HG02763 (cell line): ENCODE results near the gene CELSR3.

ENCODE experiments used
- ATAC-seq: cut with Tn5 transposase; IDR thresholded peaks from one replicate; pipeline ENCODE4 v1.9.1; 2021; ENCODE audit warnings: mild to moderate bottlenecking, moderate library complexity; ENCODE audit not compliant: unreplicated experiment

Gene CELSR3

DNA sequence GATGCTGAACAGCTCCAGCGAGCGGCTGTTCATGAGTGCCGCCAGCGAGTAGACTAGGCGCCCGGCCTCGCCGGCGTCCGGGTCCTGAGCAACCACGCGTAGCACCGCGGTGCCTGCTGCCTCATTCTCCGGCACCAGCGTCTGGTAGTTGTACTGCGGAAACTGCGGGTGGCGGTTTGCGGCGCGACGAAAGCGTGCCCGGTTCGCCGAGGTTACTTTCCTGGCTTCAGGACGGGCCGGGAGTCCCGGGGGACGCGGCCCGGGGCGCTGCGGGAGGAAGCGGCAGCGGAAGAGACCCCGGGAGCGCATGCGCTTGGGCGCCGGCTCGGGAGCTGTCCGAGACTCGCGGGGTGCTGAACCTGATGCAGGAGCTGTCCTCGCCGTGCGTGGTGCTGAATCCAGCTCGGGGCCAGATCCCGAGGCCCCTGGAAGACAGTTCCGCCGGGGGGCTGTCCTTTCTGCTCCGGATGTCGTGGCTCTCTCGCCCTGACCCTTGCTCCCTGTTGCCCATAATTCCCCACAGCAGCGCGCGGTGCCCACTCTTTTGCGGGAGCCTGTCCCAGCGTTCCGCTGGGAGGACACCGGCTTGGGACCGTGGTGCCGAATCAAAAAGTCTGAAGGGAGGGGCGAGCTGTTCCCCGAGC, 1.1 kb downstream of the CELSR3 start:
- ATAC-seq, result no peak

DNA sequence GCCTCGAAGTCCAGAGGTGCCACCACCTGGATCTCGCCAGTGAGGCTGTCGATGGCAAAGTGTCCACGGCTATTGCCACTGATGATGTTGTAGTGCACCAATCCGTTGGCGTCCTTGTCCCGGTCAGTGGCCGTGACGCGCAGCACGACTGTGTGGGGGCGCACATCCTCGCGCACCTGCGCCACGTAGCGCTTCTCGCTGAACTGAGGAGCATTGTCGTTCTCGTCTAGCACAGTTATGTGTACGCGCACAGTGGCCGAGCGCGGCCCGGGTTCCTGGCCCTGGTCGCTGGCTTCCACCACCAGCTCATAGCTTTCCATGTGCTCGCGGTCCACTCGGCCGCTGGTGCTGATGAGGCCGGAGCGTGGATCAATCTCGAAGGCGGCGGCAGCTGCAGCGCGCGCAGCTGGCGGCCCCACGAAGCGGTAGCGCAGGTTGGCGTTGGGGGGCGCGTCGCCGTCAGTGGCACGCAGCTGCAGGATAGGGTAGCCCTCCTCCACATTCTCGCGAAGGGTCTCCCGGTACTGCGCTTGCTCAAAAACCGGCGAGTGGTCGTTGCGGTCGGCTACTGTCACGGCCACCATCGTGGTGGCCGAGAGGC, 1.8 kb downstream of the CELSR3 start:
- ATAC-seq, result no peak

DNA sequence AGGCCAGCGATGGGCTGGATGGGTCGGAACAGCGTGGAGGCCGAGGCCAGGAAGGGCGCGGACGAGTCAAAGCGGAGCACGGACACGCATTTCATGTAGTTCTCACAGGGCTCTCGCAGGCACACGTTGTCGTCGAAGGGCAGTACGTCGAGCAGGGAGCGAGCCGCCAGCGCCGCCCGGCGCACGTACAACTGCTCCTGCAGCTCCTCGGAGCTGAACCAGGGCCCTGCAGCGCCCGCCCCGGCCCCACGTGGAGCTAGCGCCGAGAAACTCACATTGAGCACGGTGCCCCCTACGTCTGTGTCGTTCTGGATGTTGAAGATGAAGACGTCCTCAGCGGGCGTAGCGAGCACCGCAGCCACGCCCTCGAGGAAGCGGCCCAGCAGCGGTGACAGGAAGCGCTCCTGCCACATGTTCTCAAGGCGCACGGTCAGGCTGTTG, 5.8 kb downstream of the CELSR3 start:
- no peak for ATAC-seq

DNA sequence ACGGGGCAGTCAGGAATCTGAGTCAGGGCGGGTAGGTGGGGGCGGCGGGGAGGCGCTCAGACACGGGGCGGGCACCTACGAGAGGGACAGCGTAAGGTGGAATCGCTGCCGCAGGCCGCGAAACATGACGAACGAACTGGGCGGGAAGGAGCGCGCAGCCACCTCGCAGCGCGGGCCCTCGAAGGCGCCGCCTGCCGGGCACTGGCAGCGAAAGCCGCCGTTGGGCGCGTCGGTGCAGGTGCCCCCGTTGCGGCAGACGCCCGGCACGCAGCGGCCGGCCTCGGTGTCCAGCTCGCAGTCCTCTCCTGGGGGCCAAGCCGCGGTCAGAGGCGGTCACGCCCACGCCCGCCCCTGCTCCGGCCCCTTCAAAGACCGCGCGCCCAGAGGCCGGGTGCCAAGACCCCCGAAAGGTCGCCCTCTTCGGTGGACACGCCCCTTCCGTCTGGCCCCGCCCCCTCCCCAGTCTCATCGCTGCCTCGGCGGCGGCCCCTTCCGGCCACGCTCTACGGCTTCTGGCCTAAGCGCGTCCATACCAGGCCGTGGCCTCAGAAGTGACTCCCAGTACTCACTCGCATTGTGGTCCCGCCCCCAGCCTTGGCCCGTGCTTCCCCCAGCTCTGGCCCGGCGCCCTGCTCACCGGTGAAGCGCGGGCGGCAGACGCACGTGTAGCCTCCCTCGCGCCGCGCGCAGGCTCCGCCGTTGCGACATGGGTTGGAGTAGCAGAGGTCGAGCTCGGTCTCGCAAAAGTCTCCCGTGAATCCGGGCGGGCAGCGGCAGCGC, 6.4 kb downstream of the CELSR3 start:
- ATAC-seq, result no peak

DNA sequence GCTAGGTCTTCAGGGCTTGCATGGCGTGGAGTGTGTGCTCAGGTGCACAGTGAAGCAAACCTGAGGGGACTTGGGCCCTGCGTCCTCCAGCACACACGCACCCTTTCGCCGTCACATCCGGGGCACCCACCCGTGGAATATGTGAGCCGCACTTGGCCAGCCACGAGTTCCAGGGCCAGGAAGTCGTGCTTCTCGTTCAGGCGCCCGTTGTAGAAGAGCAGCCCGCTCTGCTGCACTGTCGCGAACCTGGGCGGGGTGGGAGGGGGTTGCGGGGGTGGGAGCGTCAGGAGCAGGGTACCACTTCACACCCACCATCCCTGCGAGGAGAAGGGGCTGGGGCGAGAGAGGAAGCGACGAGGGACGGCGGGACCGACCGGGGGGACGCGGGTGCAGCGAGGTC, 7.1 kb downstream of the CELSR3 start:
- no peak for ATAC-seq

DNA sequence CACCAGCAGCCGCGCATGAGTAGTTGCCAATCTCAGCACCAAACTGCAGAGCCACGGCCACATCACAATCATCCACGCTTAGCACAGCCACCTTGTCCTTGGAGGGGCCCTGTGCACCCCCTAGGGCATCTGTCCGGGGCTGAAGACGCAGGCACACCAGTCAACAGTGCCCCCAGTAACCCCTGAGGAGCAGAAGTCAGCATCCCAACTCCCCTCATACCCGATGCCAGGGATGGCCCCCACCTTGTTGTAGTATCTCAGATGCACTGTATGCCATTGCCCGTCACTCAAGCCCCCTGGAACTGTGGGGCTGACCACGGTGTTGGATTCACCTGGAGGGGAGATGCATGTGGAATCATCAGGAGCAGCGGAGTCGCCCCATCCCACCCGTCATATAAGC, 7.6 kb downstream of the CELSR3 start:
- no peak for ATAC-seq

DNA sequence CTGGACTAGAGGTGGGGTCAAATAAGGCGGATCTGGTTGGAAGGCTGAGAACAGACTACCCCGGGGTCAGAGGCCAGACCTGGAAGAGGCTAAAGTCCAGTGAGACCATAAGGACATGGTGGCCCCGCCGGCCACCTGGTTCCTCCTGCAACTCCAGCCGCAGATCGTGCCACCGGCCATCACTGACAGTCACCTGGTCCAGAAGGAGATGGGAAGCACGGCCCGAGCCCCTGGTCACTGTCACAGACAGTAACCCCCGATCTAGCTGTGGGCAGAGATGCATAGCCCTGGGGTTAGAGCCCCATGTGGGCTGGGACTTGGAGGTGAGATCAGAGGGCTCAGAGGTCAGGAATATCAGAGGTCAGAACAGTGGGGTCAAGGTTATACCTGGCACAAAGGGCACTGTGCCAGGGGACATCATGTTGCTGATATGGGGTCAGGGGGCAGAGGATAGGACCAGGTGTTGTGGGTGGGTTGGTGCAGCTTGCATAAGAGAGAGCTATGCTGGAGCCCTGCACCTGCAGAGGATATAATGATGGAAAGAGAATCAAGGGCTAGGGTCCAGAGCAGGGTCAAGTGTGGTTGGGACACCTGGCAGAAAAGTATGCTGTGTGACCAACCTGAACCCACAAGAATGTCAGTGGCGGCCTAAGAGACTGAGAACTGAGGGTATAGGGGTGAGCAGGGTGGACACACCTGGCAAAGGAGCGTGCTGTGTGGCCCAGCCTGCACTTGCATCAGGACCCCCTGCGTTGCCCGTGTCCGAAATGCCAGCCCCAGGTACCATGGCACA, 9.6 kb downstream of the CELSR3 start:
- no peak for ATAC-seq

DNA sequence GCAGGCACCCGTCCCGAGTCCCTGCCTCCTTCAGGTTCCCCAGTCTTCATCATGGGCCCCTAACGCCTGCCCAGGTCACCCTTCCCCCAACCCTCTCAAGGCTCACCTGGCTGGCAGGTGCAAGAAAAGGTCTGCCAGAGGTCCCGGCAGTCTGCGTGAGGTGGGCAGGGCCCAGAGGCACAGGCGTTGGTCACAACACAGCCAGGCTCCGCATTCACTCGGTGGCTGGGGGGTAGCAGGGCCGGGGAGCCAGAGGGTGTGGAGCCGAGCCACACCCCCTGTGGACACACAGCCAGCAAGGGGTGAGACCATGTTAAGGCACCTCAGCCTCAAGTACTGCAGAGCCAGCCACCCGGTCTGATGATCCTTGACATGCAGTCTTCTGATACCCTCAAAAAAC, 10.9 kb downstream of the CELSR3 start:
- ATAC-seq, result no peak

DNA sequence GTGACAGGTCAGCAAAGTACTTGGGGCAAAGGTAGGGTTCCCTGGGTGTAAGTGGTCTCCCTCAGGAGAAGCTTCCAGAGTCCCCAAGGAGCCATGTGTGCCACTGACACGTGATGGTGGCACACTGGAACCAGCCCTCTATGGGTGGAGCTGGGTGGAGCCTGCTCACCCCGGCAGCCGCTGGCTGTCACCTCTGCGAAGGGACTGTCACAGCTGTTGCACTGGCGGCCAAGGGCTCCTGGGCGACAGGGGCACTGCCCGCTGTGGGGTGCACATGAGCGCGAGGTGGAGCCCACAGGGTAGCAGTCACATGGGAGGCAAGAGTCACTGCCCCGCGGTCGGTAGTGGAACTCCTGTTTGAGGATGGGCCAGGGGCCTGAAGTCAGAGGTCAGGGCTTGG, 12.0 kb downstream of the CELSR3 start:
- no peak for ATAC-seq

DNA sequence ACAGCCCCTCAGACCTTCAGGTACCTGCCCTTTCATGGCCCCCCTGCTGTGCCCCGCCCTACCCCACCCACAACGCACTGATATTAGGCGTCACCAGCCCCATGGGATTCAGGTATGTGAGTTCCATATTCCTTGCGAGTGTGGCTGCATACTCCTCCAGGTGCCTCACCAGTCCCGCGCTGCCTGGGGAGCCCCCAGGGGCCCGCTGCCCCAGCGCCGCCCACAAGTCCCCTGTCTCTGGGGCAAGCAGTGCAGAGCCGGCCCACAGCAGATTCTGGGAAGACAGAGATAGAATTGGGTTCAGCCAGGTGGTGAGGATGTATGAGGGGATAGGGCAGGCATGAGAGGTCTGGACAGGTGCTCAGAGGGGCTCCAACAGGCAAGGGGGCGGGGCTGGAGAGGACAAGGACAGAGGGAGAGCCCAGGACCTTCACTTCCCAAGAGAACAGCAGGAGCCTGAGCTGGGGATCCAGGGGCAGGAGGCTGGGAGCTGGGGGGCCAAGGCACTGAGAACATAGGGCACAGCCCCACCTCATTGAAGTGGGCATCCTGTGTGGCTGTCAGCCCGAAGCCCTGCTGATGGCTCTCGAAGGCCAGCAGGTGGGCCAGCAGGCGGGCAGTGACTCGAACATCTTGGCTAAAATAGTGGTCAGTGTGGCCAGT, 14.4 kb downstream of the CELSR3 start:
- no peak for ATAC-seq

DNA sequence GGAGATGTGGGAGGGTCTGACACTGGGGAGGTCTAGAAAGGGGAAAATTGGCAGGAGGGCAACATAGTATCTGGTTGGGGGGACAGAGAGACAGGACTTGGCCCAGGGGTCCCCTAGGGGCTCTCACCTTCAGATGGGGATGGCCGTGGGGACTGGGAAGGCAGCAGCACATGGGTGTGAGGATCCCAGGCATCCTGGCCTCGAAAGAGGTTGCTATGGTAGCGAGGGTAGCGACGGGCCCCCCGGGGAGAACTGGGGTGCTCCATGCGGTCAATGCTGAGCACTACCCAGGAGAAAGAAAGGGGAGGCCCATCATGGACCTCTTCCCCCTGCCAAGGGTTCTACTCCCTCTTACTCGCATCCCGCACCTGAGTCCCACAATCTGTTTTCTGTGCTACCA, 15.0 kb downstream of the CELSR3 start:
- ATAC-seq, result no peak

DNA sequence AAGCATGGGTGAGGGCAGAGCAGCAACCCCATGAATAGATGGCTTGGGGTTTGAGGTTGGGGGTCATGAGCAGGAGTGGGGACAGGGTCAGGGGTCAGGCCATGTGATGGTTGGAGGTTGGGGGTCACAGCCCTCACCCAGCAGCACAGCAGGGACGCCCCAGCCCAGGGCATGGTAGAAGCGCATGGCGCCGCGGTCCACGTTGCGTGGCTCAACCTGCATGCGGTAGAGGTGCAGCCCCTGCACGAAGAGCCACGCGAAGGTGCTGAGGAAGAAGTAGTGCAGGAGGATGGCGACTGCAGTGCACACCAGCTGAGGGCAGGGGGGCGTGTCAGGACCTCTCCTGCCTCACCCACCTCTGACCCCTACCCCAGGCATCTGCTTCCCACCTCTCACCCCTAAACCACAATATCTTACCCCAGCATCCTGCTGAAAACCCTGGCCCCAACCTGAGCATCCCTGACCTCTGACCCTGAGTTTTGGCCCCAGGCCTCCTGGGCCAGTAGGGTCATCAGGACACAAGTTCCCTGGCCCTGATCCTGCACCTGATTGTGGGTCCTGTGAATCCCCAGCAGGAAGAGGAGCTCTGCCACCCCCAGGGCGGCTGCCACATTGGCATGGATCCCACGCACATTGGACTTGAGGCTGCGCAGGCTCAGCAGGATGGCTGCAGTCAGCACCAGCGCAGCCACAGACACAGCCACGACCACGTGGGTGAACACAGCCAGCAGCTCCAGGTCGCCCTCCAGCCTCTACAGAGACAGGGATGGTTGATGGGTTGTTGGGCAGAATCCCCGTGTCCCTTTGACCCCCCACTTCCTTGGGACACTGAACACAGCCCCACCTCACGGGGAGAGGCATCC, 17.6 kb downstream of the CELSR3 start:
- ATAC-seq, result no peak

DNA sequence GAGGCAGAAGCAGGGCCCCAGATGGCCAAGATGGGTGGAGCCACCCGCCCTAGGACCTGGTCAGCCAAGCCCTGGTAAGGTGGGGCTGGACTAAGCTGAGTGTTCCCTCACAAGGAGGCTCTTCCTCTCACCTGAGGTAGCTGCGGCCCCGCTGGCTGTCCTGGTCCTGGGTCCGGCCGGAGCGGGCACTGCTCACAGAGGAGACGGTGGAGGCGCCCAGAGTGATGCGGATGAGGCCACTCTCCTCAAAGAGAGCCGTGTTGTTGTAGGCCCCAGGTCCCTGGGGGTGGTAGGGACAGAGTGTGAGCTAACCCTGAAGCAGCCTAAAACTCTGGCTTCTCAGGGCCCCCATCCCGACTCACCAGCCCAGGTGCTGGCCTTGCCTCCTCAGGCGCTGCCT, 20.1 kb downstream of the CELSR3 start:
- no peak for ATAC-seq

DNA sequence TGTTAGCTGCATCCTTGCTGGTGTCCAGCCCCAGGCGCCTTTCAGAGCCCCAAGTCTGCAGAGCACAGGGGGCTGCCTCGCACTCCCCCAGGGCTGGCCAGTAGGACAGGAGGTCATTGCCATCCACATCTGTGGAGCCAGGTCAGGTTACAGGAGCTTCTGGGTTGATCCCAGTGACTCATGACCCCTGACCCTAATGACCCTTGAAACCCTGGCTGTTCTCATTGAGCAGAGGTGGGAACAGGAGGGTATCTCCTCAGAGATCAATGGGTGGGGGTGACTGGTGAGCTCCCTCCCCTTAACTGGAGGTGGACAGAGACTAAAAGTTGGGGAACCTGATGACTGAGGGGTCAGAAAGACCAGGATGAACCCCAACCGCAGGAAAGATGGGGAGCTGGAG, 21.3 kb downstream of the CELSR3 start:
- ATAC-seq, result no peak

DNA sequence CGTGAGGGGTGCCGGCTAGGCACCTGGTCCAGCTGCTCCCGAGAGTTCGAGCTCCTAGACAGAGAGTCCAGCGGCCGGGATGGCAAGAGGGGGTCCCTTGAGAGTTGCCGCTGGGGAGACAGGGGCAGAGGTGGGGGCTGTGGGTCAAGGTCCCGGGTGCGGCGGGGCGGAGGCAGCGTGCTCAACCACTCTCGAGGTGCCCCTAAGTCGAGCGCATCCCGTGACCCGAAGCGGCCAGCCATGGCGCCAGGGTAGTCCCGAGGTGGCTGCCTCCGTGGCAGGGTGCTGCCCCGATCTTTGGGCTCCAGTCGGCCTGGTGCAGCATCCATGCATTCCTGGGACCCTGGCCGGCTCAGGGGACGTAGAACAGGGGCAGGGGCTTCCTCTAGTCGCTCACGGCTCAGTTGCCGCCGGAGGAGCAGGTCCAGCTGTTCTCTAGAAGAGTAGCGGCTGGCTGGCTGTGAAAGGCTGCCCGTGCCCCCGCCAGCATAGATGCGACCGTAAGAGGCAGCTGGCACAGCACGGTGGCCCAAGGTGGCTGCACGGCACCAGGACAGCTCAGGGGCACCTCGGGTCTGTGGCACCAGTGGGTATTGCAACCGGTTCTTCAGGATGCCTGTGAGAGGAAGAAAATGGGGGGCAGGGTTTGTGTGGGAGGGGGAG, 22.6 kb downstream of the CELSR3 start:
- ATAC-seq, result no peak

DNA sequence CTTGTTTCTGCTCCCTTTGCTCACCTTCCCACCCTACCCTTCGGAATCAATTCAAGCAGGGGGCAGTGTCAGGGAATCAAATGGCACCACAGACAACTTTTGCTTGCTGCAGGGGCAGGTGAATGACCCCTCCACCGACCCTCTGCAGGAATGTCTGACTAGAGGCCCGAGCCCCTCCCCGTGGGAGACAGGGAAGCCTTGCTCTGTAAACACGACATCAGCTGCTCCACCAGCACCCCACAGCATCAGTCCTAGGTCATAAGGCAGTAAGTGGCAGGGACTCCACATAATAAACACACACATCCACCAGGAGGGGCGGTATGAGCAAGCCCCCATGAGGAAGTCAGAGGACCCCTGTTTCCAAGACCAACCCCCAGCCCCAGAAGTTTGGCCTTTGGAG, 25.4 kb downstream of the CELSR3 start:
- no peak for ATAC-seq

DNA sequence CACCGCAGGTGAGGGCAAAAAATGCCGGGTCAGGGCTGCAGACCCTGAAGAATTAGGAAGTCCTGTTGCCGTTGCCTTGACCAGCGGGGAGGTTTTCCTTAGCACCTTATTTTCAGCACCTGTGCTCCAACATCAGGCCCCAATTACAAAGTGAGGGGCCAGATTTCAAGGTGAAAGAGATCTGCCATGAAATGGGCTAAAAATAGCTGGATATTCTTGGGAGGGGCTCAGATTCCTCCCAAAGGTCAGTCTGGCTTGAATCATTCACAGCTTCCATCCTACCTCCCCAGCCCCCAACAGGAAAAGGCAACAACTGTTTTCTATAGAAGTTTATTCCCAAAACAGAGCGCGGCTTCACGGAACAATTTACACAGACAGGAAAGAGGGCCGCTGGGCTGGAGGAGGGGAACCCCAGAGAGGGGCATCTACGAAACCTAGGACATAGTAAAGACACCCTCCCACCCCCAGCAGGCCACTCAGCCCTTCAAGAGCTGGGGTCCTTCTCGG, 26.5 kb downstream of the CELSR3 start:
- no peak for ATAC-seq

DNA sequence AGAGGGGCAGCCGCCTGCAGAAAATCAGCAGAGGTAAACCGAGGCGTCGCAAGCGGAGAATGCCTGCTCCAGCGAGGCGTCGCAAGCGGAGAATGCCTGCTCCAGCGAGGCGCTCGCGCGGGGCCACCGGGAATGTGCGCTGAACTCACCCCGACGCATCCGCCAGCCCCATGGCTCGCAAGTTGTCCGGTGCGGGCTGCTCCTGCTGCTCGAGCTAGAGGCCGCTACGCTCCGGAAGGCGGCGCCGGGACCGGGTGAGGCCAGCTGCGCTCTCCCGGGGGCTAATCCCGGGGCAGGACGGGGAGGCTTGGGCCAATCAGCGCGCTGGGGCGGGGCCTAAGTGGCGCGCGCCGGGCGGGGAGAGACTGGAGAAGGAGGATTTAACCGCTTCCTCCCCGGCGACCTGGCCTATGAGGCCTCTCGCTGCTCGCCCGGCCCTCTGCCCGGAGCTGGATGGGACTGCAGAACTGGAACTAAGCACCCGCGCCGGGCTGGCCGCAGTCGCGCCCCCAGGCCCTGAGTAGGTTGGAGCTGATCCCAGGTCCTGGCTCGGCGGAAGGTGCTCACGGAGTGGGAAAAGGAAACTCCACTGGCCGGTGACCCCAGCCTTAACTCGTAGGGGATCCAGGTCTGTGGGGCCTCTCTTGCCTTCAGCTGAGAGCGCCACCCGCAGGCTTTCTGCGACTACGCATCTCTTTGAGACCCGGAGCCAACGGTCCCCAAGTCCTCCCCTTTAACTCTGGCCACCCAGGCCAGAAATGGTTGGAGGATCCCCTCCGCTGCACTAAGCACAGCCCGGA, 27.3 kb downstream of the CELSR3 start, which contains the start of gene SLC26A6:
Gene SLC26A6, minus strand, starts transcription at position 240 of the 800 bp plus-strand sequence. Its CDS starts 68 bp downstream, at position 172.
- ATAC-seq, result peak; percentile 91
